Natural killer cell (primary cell): ENCODE measurements around the gene HPS5. TPM values are rescaled to one million over a fixed set of nuclear protein-coding genes. Genes with fewer than 3 reads are reported as not detected.
"Not testable (repeated sequence)": the region's sequence is repeated elsewhere in the genome, so short reads cannot be mapped to it uniquely, and the experiment has no call there.

Source experiments
- ATAC-seq, 3 donors: fragments of 150-1000 bp in 2 of 3; fragments of 200-7000 bp in 1 of 3; cut with Tn5 transposase; 1 replicate in 1 of 3; 2 replicates in 2 of 3; pipeline ENCODE4 v1.10.0; 2021; ENCODE audit warnings: mild to moderate bottlenecking in 2 of 3, moderate library complexity in 2 of 3
- DNase-seq, 2 donors: peaks; one replicate each; pipeline versions ENCODE4 v3.0.0 to v3.0.0-alpha.2; 2013 to 2021; ENCODE audit warnings: mixed read lengths in 1 of 2
- H3K27ac ChIP-seq: one replicate; pipeline ENCODE4 v1.5.1; 2013; ENCODE audit warnings: mild to moderate bottlenecking, low read length
- H3K27me3 ChIP-seq: one replicate; pipeline ENCODE4 v1.6.1; 2013; ENCODE audit warnings: low read length; ENCODE audit not compliant: control insufficient read depth, insufficient read depth
- H3K36me3 ChIP-seq: one replicate; pipeline ENCODE4 v1.6.1; 2013; ENCODE audit warnings: low read length; ENCODE audit not compliant: control insufficient read depth, insufficient read depth
- H3K4me1 ChIP-seq: one replicate; pipeline ENCODE4 v1.6.1; 2013; ENCODE audit warnings: low read length; ENCODE audit not compliant: control insufficient read depth, insufficient read depth
- H3K4me3 ChIP-seq: one replicate; pipeline ENCODE4 v1.5.1; 2013; ENCODE audit warnings: low read length
- H3K9me3 ChIP-seq: one replicate; pipeline ENCODE4 v1.6.1; 2013; ENCODE audit warnings: low read length; ENCODE audit not compliant: control insufficient read depth, insufficient read depth
- H3K27ac Mint-ChIP-seq, 2 donors: one replicate each; pipeline ENCODE4 v1.8.0; 2022; ENCODE audit warnings: mild to moderate bottlenecking in 2 of 2, mixed read lengths in 2 of 2, moderate library complexity in 1 of 2
- H3K27me3 Mint-ChIP-seq, 2 donors: one replicate each; pipeline ENCODE4 v1.8.0; 2022; ENCODE audit warnings: low read depth in 2 of 2, mixed read lengths in 2 of 2
- H3K36me3 Mint-ChIP-seq: one replicate; pipeline ENCODE4 v1.8.0; 2022; ENCODE audit warnings: mixed read lengths
- H3K4me1 Mint-ChIP-seq, 2 donors: one replicate each; pipeline ENCODE4 v1.8.0; 2022; ENCODE audit warnings: mixed read lengths in 2 of 2
- H3K4me3 Mint-ChIP-seq: one replicate; pipeline ENCODE4 v1.8.0; 2022; ENCODE audit warnings: mild to moderate bottlenecking, moderate library complexity, mixed read lengths
- H3K9me3 Mint-ChIP-seq, 2 donors: one replicate each; pipeline ENCODE4 v1.8.0; 2022; ENCODE audit warnings: mixed read lengths in 2 of 2
- WGBS: methylation state at CpG from one replicate; pipeline ENCODE4 v1.1.7; 2013; ENCODE audit warnings: missing lambda C conversion rate; ENCODE audit not compliant: insufficient coverage; 5-methylcytosine and 5-hydroxymethylcytosine counted together
- intact Hi-C: fragments of 100-400 bp; cut with micrococcal nuclease; formaldehyde crosslinking; loops from one replicate; pipeline ENCODE4 v1.14.2; 2022
- total RNA-seq, 4 donors: library from RNA; stranded (reverse); fragments of 120-200 nt in 1 of 4; gene quantifications; one replicate each; pipeline versions ENCODE4 v1.2.3 to v1.2.4, GENCODE V29; 2013 to 2022
- TF ChIP-seq, protein P1 (sequence below): fragments of 200-600 bp; IDR thresholded peaks from one replicate; pipeline ENCODE4 v1.8.0; 2022; ENCODE audit warnings: antibody characterized with exemption

HPS5 gene
- total RNA-seq, 3 donors from 2014 or later (not counting 1 experiment from before 2014, with no cell fraction given): 11.5 to 14.5 (median 14.0) TPM

DNA sequence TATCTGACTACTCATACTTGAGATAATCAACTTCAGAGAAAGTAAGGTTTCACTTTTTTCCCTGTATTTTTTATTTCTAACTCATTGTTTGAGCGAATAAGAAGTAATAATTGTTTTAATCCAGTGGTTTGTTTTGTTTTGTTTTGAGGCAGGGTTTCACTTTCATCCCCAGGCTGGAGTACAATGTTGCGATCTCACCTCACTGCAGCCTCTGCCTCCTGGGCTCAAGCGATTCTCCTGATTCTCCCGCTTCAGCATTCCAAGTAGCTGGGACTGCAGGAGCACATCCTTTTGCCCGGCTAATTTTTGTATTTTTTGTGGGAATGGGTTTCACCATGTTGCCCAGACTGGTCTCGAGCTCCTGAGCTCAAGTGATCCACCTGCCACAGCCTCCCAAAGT, 9.0 kb upstream of the HPS5 start:
- DNase-seq: peak in 1 of 2 donors; percentile 32
- no peaks in the 10 kb centered on the region for H3K9me3 Mint-ChIP-seq
- Histone ChIP-seq H3K4me3 (no peak overlapping the region), H3K27me3 (no peaks in the 10 kb centered on the region), H3K27ac (no peak overlapping the region), H3K36me3 (peaks cover 44% of the 10 kb centered on the region), H3K4me1 (peaks cover 16% of the 10 kb centered on the region), H3K9me3 (no peaks in the 10 kb centered on the region)
- intact Hi-C loops: no loop called here
- TF ChIP-seq, protein P1, sequence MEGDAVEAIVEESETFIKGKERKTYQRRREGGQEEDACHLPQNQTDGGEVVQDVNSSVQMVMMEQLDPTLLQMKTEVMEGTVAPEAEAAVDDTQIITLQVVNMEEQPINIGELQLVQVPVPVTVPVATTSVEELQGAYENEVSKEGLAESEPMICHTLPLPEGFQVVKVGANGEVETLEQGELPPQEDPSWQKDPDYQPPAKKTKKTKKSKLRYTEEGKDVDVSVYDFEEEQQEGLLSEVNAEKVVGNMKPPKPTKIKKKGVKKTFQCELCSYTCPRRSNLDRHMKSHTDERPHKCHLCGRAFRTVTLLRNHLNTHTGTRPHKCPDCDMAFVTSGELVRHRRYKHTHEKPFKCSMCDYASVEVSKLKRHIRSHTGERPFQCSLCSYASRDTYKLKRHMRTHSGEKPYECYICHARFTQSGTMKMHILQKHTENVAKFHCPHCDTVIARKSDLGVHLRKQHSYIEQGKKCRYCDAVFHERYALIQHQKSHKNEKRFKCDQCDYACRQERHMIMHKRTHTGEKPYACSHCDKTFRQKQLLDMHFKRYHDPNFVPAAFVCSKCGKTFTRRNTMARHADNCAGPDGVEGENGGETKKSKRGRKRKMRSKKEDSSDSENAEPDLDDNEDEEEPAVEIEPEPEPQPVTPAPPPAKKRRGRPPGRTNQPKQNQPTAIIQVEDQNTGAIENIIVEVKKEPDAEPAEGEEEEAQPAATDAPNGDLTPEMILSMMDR: no peak
- H3K36me3 Mint-ChIP-seq: peaks cover 7% of the 10 kb centered on the region
- no peak overlapping the region for H3K4me3 Mint-ChIP-seq
- H3K4me1 Mint-ChIP-seq: peaks cover 36 to 37% of the 10 kb centered on the region in 2 donors
- no peak for ATAC-seq
- WGBS: 85% methylated on average over 5 of the region's 6 CpGs
- peak overlapping the region; percentile 2 to 55 for H3K27ac Mint-ChIP-seq
- no peaks in the 10 kb centered on the region for H3K27me3 Mint-ChIP-seq

DNA sequence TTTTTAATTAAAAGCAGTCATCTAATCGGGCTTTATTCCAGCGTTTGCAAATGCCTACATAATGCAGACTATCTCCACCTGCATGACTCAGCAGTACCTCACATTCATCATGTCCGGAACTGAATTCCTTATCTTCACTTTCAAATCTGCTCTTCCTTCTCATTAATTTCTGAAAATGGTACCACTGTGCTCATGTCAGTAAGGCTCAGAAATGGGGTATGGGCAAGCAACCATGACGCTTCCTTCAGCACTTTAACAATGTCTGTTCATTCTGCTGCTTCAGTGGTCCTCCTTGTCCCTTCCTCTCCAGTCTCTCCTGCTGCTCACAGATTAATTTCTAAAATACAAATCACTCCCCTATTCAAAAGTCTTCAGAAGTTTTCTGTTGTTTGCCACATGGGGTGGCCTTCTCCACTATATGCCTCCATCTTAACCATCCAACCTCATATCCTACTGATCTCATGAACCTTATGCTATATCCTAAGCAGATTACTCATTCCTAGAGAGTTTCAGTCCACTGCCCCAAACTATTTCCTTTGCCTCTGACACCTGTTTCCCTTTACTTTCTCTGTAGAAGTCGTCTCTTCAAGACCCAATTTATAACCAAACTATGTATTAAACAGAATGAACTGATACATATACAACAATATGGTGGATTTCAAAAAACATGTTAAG, 7.4 kb upstream of the HPS5 start:
- DNase-seq (no peak), ATAC-seq (no peak)
- no peak overlapping the region for H3K4me3 Mint-ChIP-seq
- no peaks in the 10 kb centered on the region for H3K9me3 Mint-ChIP-seq
- TF ChIP-seq, protein P1: no peak
- no peaks in the 10 kb centered on the region for H3K27me3 Mint-ChIP-seq
- peaks cover 7% of the 10 kb centered on the region for H3K36me3 Mint-ChIP-seq
- Histone ChIP-seq H3K4me3 (no peak overlapping the region), H3K36me3 (peaks cover 31% of the 10 kb centered on the region), H3K4me1 (peaks cover 17% of the 10 kb centered on the region), H3K27me3 (no peaks in the 10 kb centered on the region), H3K9me3 (no peaks in the 10 kb centered on the region), H3K27ac (no peak overlapping the region)
- H3K27ac Mint-ChIP-seq: peak overlapping the region; percentile 2 to 55
- intact Hi-C loops: no loop called here
- peaks cover 44 to 46% of the 10 kb centered on the region in 2 donors for H3K4me1 Mint-ChIP-seq
- 67% methylated on average over 4 of the region's 5 CpGs for WGBS

DNA sequence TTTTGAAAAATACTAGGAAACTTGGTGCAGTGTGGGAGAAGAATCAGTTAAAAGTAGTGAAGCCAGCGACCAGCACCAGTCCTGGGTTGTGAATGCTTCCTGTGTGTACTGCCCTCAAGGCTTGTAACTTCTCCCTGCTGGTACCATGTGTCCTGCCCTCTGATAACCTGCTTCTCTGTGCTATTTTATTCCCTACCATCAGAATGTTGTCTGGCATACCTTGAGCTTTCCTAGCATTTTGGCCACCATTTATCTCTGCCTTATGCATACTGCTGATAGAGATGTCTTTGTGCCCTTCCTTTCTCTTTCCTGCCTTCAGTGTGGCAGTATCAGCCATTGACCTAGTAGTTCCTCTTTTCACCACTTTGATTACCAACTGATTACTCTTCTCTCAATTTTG, 2.4 kb upstream of the HPS5 start:
- ATAC-seq (no peak), DNase-seq (no peak)
- H3K4me3 Mint-ChIP-seq: peak overlapping the region; percentile 53
- Histone ChIP-seq H3K36me3 (peaks cover 20% of the 10 kb centered on the region), H3K4me3 (no peak overlapping the region), H3K27me3 (no peaks in the 10 kb centered on the region), H3K9me3 (no peaks in the 10 kb centered on the region), H3K27ac (no peak overlapping the region), H3K4me1 (peaks cover 16% of the 10 kb centered on the region)
- H3K9me3 Mint-ChIP-seq: no peaks in the 10 kb centered on the region
- no peaks in the 10 kb centered on the region for H3K36me3 Mint-ChIP-seq
- peaks cover 53 to 57% of the 10 kb centered on the region in 2 donors for H3K4me1 Mint-ChIP-seq
- intact Hi-C loops: loop anchor here (5.0 kb wide), 3 partner anchors 217 to 1247 kb away; partner anchors contain the start of genes RPS13, SAAL1 and SERGEF
- WGBS: 38% methylated on average over 1 of the region's 1 CpG
- H3K27me3 Mint-ChIP-seq: no peaks in the 10 kb centered on the region
- TF ChIP-seq, protein P1: no peak
- peak overlapping the region; percentile 99 to 100 for H3K27ac Mint-ChIP-seq

DNA sequence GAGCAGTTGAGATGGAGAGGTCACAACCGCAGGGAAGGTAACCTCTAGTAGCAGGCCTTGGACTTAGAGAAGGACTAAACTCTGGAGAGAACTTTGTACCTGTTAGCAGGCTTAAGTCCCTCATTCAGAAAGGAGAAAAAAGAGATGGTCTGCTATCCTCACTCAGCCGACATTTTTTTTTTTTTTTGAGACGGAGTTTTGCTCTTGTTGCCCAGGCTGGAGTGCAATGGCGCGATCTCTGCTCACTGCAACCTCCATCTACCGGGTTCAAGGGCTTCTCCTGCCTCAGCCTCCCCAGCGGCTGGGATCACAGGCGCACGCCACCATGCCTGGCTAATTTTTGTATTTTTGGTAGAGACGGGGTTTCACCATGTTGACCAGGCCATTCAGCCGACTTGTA, 1.9 kb upstream of the HPS5 start:
- Mint-ChIP-seq H3K27ac (peak overlapping the region; percentile 99 to 100), H3K4me1 (peaks cover 51 to 58% of the 10 kb centered on the region in 2 donors), H3K4me3 (peak overlapping the region; percentile 96)
- H3K27me3 Mint-ChIP-seq, H3K4me3 ChIP-seq, ATAC-seq, H3K9me3 ChIP-seq, H3K36me3 Mint-ChIP-seq, H3K27ac ChIP-seq, DNase-seq, H3K9me3 Mint-ChIP-seq, H3K27me3 ChIP-seq: not testable (repeated sequence)
- peaks cover 15% of the 10 kb centered on the region for H3K36me3 ChIP-seq
- intact Hi-C loops: loop anchor here (5.0 kb wide), 3 partner anchors 217 to 1247 kb away; partner anchors contain the start of genes RPS13, SAAL1 and SERGEF
- 95% methylated on average over 11 of the region's 11 CpGs for WGBS
- H3K4me1 ChIP-seq: peaks cover 16% of the 10 kb centered on the region
